Sigmoid colon (tissue), 4 donors: Measurements from ENCODE around the gene U2AF2.

Experiments used
- EP300 ChIP-seq, 4 donors: sonication (generic); formaldehyde crosslinking; IDR thresholded peaks; one replicate each; pipeline ENCODE4 v1.6.1; 2017; ENCODE audit warnings: antibody characterized with exemption in 4 of 4
- POLR2A ChIP-seq, 2 donors: fragments of 450-650 bp; IDR thresholded peaks; one replicate each; pipeline ENCODE4 v1.6.1; 2016; ENCODE audit warnings: antibody characterized with exemption in 2 of 2, mild to moderate bottlenecking in 2 of 2, moderate library complexity in 2 of 2
- TF ChIP-seq, protein P1 (sequence below), 4 experiments: fragments of 450-650 bp in 3 of 4; fragments of 200-600 bp in 1 of 4; IDR thresholded peaks; one replicate each; pipeline ENCODE4 v1.5.1; 2016 to 2019; ENCODE audit warnings: antibody characterized with exemption in 4 of 4, mild to moderate bottlenecking in 3 of 4, moderate library complexity in 2 of 4

DNA sequence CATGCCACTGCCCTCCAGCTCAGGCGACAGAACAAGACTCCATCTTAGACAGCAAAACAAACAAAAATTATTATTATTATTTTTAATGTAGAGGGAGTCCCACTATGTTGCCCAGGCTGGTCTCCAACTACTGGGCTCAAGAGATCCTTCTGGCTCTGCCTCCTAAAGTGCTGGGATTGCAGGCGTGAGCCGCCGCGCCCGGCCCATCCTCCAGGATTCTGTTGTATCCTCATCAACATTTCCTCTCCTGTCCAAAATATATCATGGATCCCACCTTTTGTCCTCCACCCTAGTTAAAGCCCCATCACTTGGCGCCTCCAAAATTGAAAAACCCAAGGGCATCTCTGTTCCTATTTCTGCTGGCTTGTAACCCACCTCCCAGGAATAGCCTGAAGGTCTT, 31.7 kb upstream of the U2AF2 start:
- TF ChIP-seq EP300 (IDR thresholded peaks at IDR 0.05), result no peak
- TF ChIP-seq, protein P1, sequence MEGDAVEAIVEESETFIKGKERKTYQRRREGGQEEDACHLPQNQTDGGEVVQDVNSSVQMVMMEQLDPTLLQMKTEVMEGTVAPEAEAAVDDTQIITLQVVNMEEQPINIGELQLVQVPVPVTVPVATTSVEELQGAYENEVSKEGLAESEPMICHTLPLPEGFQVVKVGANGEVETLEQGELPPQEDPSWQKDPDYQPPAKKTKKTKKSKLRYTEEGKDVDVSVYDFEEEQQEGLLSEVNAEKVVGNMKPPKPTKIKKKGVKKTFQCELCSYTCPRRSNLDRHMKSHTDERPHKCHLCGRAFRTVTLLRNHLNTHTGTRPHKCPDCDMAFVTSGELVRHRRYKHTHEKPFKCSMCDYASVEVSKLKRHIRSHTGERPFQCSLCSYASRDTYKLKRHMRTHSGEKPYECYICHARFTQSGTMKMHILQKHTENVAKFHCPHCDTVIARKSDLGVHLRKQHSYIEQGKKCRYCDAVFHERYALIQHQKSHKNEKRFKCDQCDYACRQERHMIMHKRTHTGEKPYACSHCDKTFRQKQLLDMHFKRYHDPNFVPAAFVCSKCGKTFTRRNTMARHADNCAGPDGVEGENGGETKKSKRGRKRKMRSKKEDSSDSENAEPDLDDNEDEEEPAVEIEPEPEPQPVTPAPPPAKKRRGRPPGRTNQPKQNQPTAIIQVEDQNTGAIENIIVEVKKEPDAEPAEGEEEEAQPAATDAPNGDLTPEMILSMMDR (IDR thresholded peaks at IDR 0.05), result no peak
- no peak for TF ChIP-seq POLR2A (IDR thresholded peaks at IDR 0.05)
